HEK293T (cell line): Measurements from ENCODE around the gene JARID2.

Experiments used
- CTCF ChIA-PET: fragments of 350-600 bp; formaldehyde crosslinking; extraction: SDS; loops from one replicate; lab custom pipeline; 2021; ENCODE audit warnings: antibody characterized with exemption, inconsistent platforms; lab: Yijun Ruan, JAX
- POLR2A ChIA-PET: fragments of 350-600 bp; formaldehyde crosslinking; extraction: SDS; loops from one replicate; lab custom pipeline; 2020; ENCODE audit warnings: antibody characterized with exemption, inconsistent platforms; lab: Yijun Ruan, JAX
- DNase-seq: peaks from one replicate; pipeline ENCODE4 v3.0.0; 2012; ENCODE audit warnings: mixed read lengths; ENCODE audit errors: extremely low spot score
- ARNT ChIP-seq: fragments of 450-650 bp; IDR thresholded peaks from 2 replicates; pipeline ENCODE4 v1.6.1; 2017; ENCODE audit warnings: mild to moderate bottlenecking
- BHLHE40 ChIP-seq: fragments of 450-650 bp; IDR thresholded peaks from 2 replicates; pipeline ENCODE4 v1.6.1; 2016; ENCODE audit warnings: mild to moderate bottlenecking, moderate library complexity, borderline replicate concordance
- CTBP1 ChIP-seq: fragments of 450-650 bp; IDR thresholded peaks from 2 replicates; pipeline ENCODE4 v1.6.1; 2016; ENCODE audit warnings: borderline replicate concordance
- ELF4 ChIP-seq: fragments of 450-650 bp; IDR thresholded peaks from 2 replicates; pipeline ENCODE4 v1.6.1; 2017; ENCODE audit warnings: antibody characterized with exemption
- FOXA1 ChIP-seq: fragments of 450-650 bp; IDR thresholded peaks from 2 replicates; pipeline ENCODE4 v1.6.1; 2016; ENCODE audit warnings: mild to moderate bottlenecking
- FOXK2 ChIP-seq: fragments of 450-650 bp; IDR thresholded peaks from 2 replicates; pipeline ENCODE4 v1.6.1; 2016; ENCODE audit warnings: mild to moderate bottlenecking
- FOXM1 ChIP-seq: fragments of 450-650 bp; IDR thresholded peaks from 2 replicates; pipeline ENCODE4 v1.6.1; 2017; ENCODE audit warnings: mild to moderate bottlenecking, borderline replicate concordance
- HDGF ChIP-seq: fragments of 450-650 bp; IDR thresholded peaks from 2 replicates; pipeline ENCODE4 v1.6.1; 2017; ENCODE audit warnings: antibody characterized with exemption, borderline replicate concordance
- L3MBTL2 ChIP-seq: fragments of 450-650 bp; conservative IDR thresholded peaks from 2 replicates; pipeline ENCODE4 v1.6.1; 2016; ENCODE audit warnings: mild to moderate bottlenecking
- LEF1 ChIP-seq: fragments of 450-650 bp; IDR thresholded peaks from 2 replicates; pipeline ENCODE4 v1.6.1; 2017; ENCODE audit warnings: mild to moderate bottlenecking, borderline replicate concordance
- NFRKB ChIP-seq: fragments of 450-650 bp; IDR thresholded peaks from 2 replicates; pipeline ENCODE4 v1.6.1; 2016; ENCODE audit warnings: mild to moderate bottlenecking, moderate library complexity
- SP1 ChIP-seq: fragments of 450-650 bp; IDR thresholded peaks from 2 replicates; pipeline ENCODE4 v1.6.1; 2017
- SUZ12 ChIP-seq: fragments of 450-650 bp; IDR thresholded peaks from 2 replicates; pipeline ENCODE4 v1.6.1; 2016; ENCODE audit warnings: mild to moderate bottlenecking
- TARDBP ChIP-seq: fragments of 450-650 bp; IDR thresholded peaks from 2 replicates; pipeline ENCODE4 v1.6.1; 2016
- ZNF384 ChIP-seq: fragments of 450-650 bp; IDR thresholded peaks from 2 replicates; pipeline ENCODE4 v1.6.1; 2016
- TF ChIP-seq, protein P1 (sequence below): fragments of 450-650 bp; IDR thresholded peaks from 2 replicates; pipeline ENCODE4 v1.6.1; 2016

The JARID2 gene

DNA sequence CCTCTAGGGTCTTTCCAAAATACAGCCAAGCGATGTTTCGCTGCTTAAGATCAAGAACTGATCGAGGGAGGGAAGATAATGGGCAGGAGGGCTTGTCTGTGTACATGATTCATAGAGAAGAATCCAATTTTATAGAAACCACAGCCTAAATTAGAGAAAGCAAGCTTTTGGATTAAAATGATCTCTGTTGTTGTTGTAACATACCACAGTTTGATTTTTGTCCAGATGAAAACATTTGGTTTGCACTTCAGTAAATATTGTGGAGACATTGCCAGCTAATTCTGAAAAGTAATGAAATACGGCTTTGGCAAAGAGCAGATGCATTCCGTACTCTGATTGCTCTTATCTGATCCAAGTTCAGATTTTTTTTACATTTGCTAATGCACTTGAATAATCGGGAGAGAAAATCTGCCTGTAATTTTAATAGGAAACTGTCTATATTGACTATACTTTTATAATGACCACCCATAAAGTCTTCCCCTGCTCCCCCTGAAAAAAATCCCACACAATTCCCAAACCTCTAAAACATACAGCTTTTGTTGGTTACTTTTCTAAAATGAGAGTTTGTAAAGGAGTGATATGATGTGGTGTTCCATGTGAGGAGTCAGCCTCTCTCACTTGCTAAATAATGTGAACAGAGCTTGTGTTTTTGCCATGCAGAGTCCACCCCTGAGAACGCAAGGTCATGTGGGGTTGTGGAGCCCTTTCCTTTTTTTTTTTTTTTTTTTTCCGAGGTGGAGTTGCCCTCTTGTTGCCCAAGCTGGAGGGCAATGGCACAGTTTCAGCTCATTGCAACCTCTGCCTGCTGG, 217.1 kb downstream of the JARID2 start:
- POLR2A ChIA-PET, result no interaction called here

DNA sequence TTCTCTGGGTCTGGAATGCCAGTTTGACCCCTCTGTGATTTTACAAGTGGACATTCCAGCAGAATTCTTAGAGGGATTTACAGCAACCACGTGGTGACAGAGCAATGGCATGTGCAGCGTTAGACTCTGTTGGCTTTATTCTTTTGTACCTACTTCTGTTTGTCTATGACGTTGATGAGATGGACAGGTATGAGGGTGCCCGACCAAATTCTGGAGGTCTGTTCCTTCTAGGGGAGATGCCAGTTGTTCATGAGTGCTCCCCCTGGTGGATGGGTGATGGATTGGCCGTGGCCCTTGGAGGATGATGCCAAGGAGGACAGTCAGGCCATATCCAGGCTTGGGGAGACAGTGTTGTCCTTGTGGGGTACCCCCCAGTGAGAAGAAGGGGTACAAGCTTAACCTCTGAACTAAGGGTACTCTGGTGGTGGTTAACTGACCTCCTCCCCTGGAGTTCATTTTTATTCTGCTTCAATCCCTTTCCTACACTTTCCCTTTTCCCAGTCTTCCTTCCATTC, 218.4 kb downstream of the JARID2 start:
- peak; percentile 58 for DNase-seq
- ChIA-PET POLR2A (no interaction called here), CTCF (interaction anchor here (0.7 kb wide), 2 partner anchors 146 to 994 kb away, joined by 3 read pairs; no protein-coding TSS in a partner anchor)
- TF ChIP-seq TARDBP (no peak), FOXK2 (no peak), SUZ12 (no peak), CTBP1 (no peak), L3MBTL2 (no peak), NFRKB (no peak), LEF1 (no peak), BHLHE40 (no peak), FOXM1 (no peak), HDGF (no peak), ZNF384 (no peak), FOXA1 (no peak), ELF4 (no peak), SP1 (no peak), ARNT (no peak)
- TF ChIP-seq, protein P1, sequence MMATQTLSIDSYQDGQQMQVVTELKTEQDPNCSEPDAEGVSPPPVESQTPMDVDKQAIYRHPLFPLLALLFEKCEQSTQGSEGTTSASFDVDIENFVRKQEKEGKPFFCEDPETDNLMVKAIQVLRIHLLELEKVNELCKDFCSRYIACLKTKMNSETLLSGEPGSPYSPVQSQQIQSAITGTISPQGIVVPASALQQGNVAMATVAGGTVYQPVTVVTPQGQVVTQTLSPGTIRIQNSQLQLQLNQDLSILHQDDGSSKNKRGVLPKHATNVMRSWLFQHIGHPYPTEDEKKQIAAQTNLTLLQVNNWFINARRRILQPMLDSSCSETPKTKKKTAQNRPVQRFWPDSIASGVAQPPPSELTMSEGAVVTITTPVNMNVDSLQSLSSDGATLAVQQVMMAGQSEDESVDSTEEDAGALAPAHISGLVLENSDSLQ, result no peak

More for the DNA sequence above, 217.1 kb downstream of the JARID2 start:
- DNase-seq, result no peak
- CTCF ChIA-PET, result interaction anchor here (0.6 to 1.3 kb wide), 3 partner anchors 9 to 14 kb away, joined by 3 to 4 read pairs (median 4); no protein-coding TSS in a partner anchor
- TF ChIP-seq ZNF384 (no peak), ELF4 (no peak), SUZ12 (no peak), ARNT (no peak), BHLHE40 (no peak), HDGF (no peak), TARDBP (no peak), FOXK2 (no peak), LEF1 (no peak), CTBP1 (no peak), FOXM1 (no peak), L3MBTL2 (no peak), FOXA1 (no peak), SP1 (no peak), NFRKB (no peak)
- TF ChIP-seq, protein P1, result no peak

DNA sequence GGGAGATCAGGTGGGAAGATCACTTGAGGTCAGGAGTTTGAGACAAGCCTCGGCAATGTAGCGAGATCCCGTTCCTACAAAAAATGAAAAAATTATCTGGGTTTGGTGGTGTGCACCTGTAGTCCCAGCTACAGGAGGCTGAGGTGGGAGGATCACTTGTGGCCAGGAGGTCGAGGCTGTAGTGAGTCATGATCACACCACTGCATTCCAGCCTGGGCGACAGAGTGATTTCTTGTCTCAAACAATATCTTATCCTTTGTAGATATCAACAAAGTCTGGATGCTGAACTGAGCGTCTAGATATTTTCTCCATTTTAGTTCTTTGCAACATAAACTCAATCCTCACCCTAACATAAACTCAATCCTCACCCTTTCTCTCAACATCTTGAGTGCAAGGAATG, 219.3 kb downstream of the JARID2 start:
- POLR2A ChIA-PET, result no interaction called here
- DNase-seq, result no peak
- CTCF ChIA-PET, result no interaction called here
- TF ChIP-seq ELF4, result no peak
- TF ChIP-seq L3MBTL2, result no peak
- TF ChIP-seq CTBP1, result no peak
- no peak for TF ChIP-seq ZNF384
- no peak for TF ChIP-seq ARNT
- no peak for TF ChIP-seq FOXA1
- no peak for TF ChIP-seq NFRKB
- TF ChIP-seq SP1, result no peak
- TF ChIP-seq, protein P1, result no peak
- TF ChIP-seq FOXM1, result no peak
- no peak for TF ChIP-seq BHLHE40
- TF ChIP-seq TARDBP, result no peak

DNA sequence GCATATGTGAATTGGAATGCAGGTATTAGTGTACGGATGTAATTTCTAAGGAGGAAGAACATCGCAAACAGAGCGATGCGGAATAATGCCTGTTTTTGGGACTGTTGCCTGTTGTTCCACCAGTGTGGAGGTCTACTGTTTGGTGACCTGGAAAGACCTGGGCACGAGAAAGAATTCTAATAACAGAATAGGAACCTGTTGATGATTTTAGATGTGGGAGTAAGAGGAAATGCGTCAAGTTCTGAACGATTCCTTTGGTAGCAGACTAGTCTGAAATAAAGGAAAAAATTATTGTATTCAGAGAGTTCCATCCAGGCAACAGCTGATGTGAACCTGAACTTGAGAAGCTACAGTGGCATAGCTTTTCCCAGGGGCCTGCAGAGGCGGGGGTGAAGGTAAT, 224.9 kb downstream of the JARID2 start:
- CTCF ChIA-PET, result no interaction called here
- POLR2A ChIA-PET, result no interaction called here
- TF ChIP-seq, protein P1, result no peak
- TF ChIP-seq ZNF384 (no peak), NFRKB (no peak), CTBP1 (no peak), FOXM1 (no peak), SP1 (no peak), SUZ12 (no peak), FOXK2 (no peak), BHLHE40 (no peak)
- no peak for DNase-seq

DNA sequence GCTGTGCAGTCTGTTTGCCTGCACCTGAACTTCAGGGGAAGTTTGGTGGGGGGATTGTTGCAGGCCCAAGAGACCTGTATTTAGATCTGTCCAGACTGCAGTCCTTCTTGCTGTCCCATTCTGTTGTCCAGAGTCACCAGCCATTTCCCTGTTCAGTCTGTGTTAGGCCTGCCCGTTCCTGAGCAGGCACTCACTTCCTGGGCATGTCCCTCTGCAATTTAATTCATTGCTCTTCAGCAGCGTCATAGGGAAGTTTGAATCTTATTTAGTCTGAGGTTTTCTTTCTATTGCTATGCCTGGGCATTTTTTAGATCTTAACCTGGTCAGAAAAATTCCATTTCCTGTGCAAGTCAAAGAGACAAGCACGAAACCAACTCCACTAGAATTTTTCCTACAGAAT, 226.8 kb downstream of the JARID2 start:
- ChIA-PET POLR2A (no interaction called here), CTCF (interaction anchor here (1.0 kb wide), 1 partner anchor 10 kb away, joined by 3 read pairs; no protein-coding TSS in a partner anchor)
- TF ChIP-seq ARNT (no peak), HDGF (no peak), CTBP1 (no peak), NFRKB (no peak), L3MBTL2 (no peak), ZNF384 (no peak), FOXK2 (no peak), SP1 (no peak), FOXM1 (no peak), BHLHE40 (no peak), FOXA1 (no peak), TARDBP (no peak), LEF1 (no peak)
- TF ChIP-seq, protein P1, result no peak
- DNase-seq, result no peak
